Subcutaneous adipose tissue (tissue), 4 donors: Measurements from ENCODE around the gene LRMDA. TPM values are rescaled to one million over a fixed set of nuclear protein-coding genes. Genes with fewer than 3 reads are reported as not detected.

Source experiments
- CTCF ChIP-seq: fragments of 450-650 bp; IDR thresholded peaks from one replicate; pipeline ENCODE4 v1.5.1; 2016; ENCODE audit warnings: low read depth, mild to moderate bottlenecking, control low read depth, antibody characterized with exemption, moderate library complexity
- total RNA-seq, 4 donors: library from RNA; depleted of rRNA; stranded (reverse); fragments of >200 nt; gene quantifications; one replicate each; pipeline ENCODE4 v1.1.0, GENCODE V29; 2016

The LRMDA gene
- total RNA-seq, 4 donors from 2014 or later: 17.4 to 92.1 (median 22.8) TPM

GRCh38 chr10:75513292-75513885 lies 82.0 kb downstream of the LRMDA start:
- no peak for TF ChIP-seq CTCF

- no peak for TF ChIP-seq CTCF
These were observed 83.4 kb downstream of the LRMDA start for GRCh38 chr10:75514830-75515229.

GRCh38 chr10:75525067-75525466 lies 93.6 kb downstream of the LRMDA start:
- TF ChIP-seq CTCF: no peak

- TF ChIP-seq CTCF: no peak
These were observed 94.2 kb downstream of the LRMDA start for GRCh38 chr10:75525646-75526045.

GRCh38 chr10:75527542-75527941 lies 96.1 kb downstream of the LRMDA start:
- no peak for TF ChIP-seq CTCF

GRCh38 chr10:75528392-75528791 lies 97.0 kb downstream of the LRMDA start:
- no peak for TF ChIP-seq CTCF

GRCh38 chr10:75530299-75530698 lies 98.9 kb downstream of the LRMDA start:
- TF ChIP-seq CTCF: no peak
